Vagina (tissue), 2 donors: Measurements from ENCODE around the gene EIF4G1.

ENCODE experiments used
- CTCF ChIP-seq, 3 experiments: fragments of 450-650 bp in 2 of 3; fragments of 200-600 bp in 1 of 3; sonication (generic) in 1 of 3; IDR thresholded peaks; one replicate each; pipeline ENCODE4 v1.5.1; 2017 to 2019; ENCODE audit warnings: antibody characterized with exemption in 3 of 3, mild to moderate bottlenecking in 2 of 3, moderate library complexity in 2 of 3
- POLR2A ChIP-seq, 2 donors: fragments of 450-650 bp; IDR thresholded peaks; one replicate each; pipeline ENCODE4 v1.6.1; 2017; ENCODE audit warnings: antibody characterized with exemption in 2 of 2, mild to moderate bottlenecking in 2 of 2, moderate library complexity in 2 of 2
- POLR2AphosphoS5 ChIP-seq, 2 donors: sonication (generic); formaldehyde crosslinking; IDR thresholded peaks; one replicate each; pipeline ENCODE4 v1.9.0; 2017; ENCODE audit warnings: antibody characterized with exemption in 2 of 2, mild to moderate bottlenecking in 2 of 2, low read depth in 1 of 2; ENCODE audit not compliant: insufficient read depth in 1 of 2

- TF ChIP-seq POLR2A (IDR thresholded peaks at IDR 0.05), result no peak
- no peak for TF ChIP-seq CTCF (IDR thresholded peaks at IDR 0.05)
- no peak for TF ChIP-seq POLR2AphosphoS5 (IDR thresholded peaks at IDR 0.05; ENCODE audit: insufficient read depth in 1 of 2, low read depth in 1 of 2)
Observed at GRCh38 chr3:184358921-184359350, 44.5 kb downstream of the EIF4G1 start.
